ENCODE measurements around the gene STYK1. TPM values are rescaled to one million over a fixed set of nuclear protein-coding genes. Genes with fewer than 3 reads are reported as not detected.

The STYK1 gene
- total and polyA plus RNA-seq, 10 of the 15 experiments (the other 5 are each of a cell fraction or from before 2014, with no cell fraction given), result 0.62 to 1.2 (median 0.82) TPM; not detected in 1

DNA sequence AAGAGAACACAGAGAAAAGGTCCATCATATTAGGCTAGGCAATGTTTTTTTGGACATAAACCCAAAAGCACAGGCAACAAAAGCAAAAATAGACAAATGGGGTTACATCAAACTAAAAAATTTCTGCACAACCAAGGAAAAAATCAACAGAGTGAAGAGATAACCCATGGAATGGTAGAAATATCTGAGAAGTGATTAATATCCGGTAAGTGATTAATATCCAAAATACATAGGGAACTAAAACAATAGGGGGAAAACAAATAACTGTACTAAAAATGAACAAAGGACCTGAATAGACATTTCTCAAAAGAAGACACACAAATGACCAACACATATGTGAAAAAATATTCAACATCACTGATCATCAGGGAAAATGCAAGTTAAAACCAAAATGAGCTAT lies 4.3 kb downstream of the STYK1 start:
- SMC1A ChIA-PET (ENCODE audit: uncharacterized antibody, unreplicated experiment), result no interaction called here
- Histone ChIP-seq H3K4me2 (ENCODE audit: control insufficient read depth, insufficient read depth) (no peak overlapping the region), H3K4me3 (no peak overlapping the region), H3K9ac (ENCODE audit: control insufficient read depth, insufficient read depth, low read length) (no peak overlapping the region), H3K9me3 (replicated peaks; ENCODE audit: control insufficient read depth, insufficient read depth, low read length) (no peaks in the 10 kb centered on the region), H3K79me2 (ENCODE audit: control insufficient read depth, insufficient read depth, low read length) (no peaks in the 10 kb centered on the region), H3K36me3 (ENCODE audit: control insufficient read depth in 2 of 2, insufficient read depth in 2 of 2, low read length in 1 of 2) (no peaks in the 10 kb centered on the region), H3K27me3 (replicated peaks in 1 of 2; ENCODE audit: control insufficient read depth in 2 of 2, insufficient read depth in 2 of 2, low read length in 1 of 2) (peaks cover 1 to 2% of the 10 kb centered on the region in 2 experiments; a peak in 2 of 4 replicates), H3K27ac (ENCODE audit: control insufficient read depth, insufficient read depth) (no peak overlapping the region), H2AFZ (ENCODE audit: control insufficient read depth, low read depth, low read length) (no peak overlapping the region), H4K20me1 (ENCODE audit: control insufficient read depth, insufficient read depth) (no peaks in the 10 kb centered on the region), H3K4me1 (ENCODE audit: control insufficient read depth, insufficient read depth, low read length) (peaks cover 12% of the 10 kb centered on the region; the same call in 1 of the 2 replicates)
- WGBS (ENCODE audit: insufficient coverage, insufficient replicate concordance, low lambda C conversion rate, missing lambda C conversion rate), result 0% methylated on average over 1 of the region's 1 CpG
- FAIRE-seq, result no peak
- BruUV-seq (replicated peaks), result no TSS peak
- CTCF ChIA-PET, result interaction anchor here (1.2 kb wide), 1 partner anchor 81 kb away, joined by 4 read pairs; no protein-coding TSS in a partner anchor
- intact Hi-C loops (cut with micrococcal nuclease; ENCODE audit: unreplicated experiment), result no loop called here
- in situ Hi-C loops (cut with MboI), result no loop called here
- POLR2A ChIA-PET, result interaction anchor here (0.6 kb wide), 1 partner anchor 297 kb away, joined by 6 read pairs; no protein-coding TSS in a partner anchor
- RAD21 ChIA-PET (ENCODE audit: unreplicated experiment), result no interaction called here
- DNase-seq (ENCODE audit: low read depth, low spot score), result no peak
- no peak for ATAC-seq
- TF ChIP-seq CHD4 (IDR thresholded peaks at IDR 0.05) (no peak), ZBED1 (IDR thresholded peaks at IDR 0.05; ENCODE audit: borderline replicate concordance) (no peak), POLR2AphosphoS2 (IDR thresholded peaks at IDR 0.05; ENCODE audit: low read depth, low read length) (no peak), NFYB (IDR thresholded peaks at IDR 0.05; ENCODE audit: insufficient read depth, low read depth, low read length) (no peak), NR2C1 (IDR thresholded peaks at IDR 0.05) (no peak), ETV6 (conservative IDR thresholded peaks at IDR 0.05 in 1 of 2, IDR thresholded peaks at IDR 0.05 in 1 of 2; ENCODE audit: borderline replicate concordance in 1 of 2, low read depth in 1 of 2) (no peak), RUNX3 (IDR thresholded peaks at IDR 0.05; ENCODE audit: low read length) (no peak), ZNF384 (IDR thresholded peaks at IDR 0.05; ENCODE audit: borderline replicate concordance, low read depth, low read length) (no peak), TCF7 (IDR thresholded peaks at IDR 0.05; ENCODE audit: borderline replicate concordance) (no peak), SMARCA5 (IDR thresholded peaks at IDR 0.05) (no peak), BRCA1 (IDR thresholded peaks at IDR 0.05; ENCODE audit: low read depth, low read length) (no peak), CBX3 (IDR thresholded peaks at IDR 0.05; ENCODE audit: borderline replicate concordance, low read depth) (no peak), TCF3 (IDR thresholded peaks at IDR 0.05; ENCODE audit: borderline replicate concordance, insufficient read depth, low read depth, low read length) (no peak)
- TF ChIP-seq, protein P1, sequence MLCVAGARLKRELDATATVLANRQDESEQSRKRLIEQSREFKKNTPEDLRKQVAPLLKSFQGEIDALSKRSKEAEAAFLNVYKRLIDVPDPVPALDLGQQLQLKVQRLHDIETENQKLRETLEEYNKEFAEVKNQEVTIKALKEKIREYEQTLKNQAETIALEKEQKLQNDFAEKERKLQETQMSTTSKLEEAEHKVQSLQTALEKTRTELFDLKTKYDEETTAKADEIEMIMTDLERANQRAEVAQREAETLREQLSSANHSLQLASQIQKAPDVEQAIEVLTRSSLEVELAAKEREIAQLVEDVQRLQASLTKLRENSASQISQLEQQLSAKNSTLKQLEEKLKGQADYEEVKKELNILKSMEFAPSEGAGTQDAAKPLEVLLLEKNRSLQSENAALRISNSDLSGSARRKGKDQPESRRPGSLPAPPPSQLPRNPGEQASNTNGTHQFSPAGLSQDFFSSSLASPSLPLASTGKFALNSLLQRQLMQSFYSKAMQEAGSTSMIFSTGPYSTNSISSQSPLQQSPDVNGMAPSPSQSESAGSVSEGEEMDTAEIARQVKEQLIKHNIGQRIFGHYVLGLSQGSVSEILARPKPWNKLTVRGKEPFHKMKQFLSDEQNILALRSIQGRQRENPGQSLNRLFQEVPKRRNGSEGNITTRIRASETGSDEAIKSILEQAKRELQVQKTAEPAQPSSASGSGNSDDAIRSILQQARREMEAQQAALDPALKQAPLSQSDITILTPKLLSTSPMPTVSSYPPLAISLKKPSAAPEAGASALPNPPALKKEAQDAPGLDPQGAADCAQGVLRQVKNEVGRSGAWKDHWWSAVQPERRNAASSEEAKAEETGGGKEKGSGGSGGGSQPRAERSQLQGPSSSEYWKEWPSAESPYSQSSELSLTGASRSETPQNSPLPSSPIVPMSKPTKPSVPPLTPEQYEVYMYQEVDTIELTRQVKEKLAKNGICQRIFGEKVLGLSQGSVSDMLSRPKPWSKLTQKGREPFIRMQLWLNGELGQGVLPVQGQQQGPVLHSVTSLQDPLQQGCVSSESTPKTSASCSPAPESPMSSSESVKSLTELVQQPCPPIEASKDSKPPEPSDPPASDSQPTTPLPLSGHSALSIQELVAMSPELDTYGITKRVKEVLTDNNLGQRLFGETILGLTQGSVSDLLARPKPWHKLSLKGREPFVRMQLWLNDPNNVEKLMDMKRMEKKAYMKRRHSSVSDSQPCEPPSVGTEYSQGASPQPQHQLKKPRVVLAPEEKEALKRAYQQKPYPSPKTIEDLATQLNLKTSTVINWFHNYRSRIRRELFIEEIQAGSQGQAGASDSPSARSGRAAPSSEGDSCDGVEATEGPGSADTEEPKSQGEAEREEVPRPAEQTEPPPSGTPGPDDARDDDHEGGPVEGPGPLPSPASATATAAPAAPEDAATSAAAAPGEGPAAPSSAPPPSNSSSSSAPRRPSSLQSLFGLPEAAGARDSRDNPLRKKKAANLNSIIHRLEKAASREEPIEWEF (IDR thresholded peaks at IDR 0.05; ENCODE audit: insufficient replicate concordance, low read depth, low read length), result no peak
- TF ChIP-seq, protein P2, sequence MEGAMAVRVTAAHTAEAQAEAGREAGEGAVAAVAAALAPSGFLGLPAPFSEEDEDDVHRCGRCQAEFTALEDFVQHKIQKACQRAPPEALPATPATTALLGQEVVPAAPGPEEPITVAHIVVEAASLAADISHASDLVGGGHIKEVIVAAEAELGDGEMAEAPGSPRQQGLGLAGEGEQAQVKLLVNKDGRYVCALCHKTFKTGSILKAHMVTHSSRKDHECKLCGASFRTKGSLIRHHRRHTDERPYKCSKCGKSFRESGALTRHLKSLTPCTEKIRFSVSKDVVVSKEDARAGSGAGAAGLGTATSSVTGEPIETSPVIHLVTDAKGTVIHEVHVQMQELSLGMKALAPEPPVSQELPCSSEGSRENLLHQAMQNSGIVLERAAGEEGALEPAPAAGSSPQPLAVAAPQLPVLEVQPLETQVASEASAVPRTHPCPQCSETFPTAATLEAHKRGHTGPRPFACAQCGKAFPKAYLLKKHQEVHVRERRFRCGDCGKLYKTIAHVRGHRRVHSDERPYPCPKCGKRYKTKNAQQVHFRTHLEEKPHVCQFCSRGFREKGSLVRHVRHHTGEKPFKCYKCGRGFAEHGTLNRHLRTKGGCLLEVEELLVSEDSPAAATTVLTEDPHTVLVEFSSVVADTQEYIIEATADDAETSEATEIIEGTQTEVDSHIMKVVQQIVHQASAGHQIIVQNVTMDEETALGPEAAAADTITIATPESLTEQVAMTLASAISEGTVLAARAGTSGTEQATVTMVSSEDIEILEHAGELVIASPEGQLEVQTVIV (IDR thresholded peaks at IDR 0.05; ENCODE audit: borderline replicate concordance, partially characterized antibody), result no peak

Measured in GM12878 (cell line).